AG04450 (cell line): ENCODE results near the gene ATG4D. TPM values are rescaled to one million over a fixed set of nuclear protein-coding genes. Genes with fewer than 3 reads are reported as not detected.

Source experiments
- CTCF ChIA-PET: fragments of 300-600, 350-600 bp; formaldehyde crosslinking; extraction: SDS; loops from one replicate; lab custom pipeline; 2022; ENCODE audit warnings: antibody characterized with exemption, inconsistent platforms; lab: Charles Lee
- POLR2A ChIA-PET: fragments of 350-600 bp; formaldehyde crosslinking; extraction: SDS; loops from one replicate; lab custom pipeline; 2021; ENCODE audit warnings: antibody characterized with exemption, inconsistent platforms; lab: Yijun Ruan, JAX
- DNase-seq: peaks from one replicate; pipeline ENCODE4 v3.0.0-alpha.2; 2011; ENCODE audit warnings: low read depth, low spot score
- H3K27ac ChIP-seq: one replicate; pipeline ENCODE4 v1.5.1; 2012; ENCODE audit warnings: low read depth, low read length, control low read depth
- H3K27me3 ChIP-seq: one replicate; pipeline ENCODE4 v1.6.0; 2012; ENCODE audit warnings: low read length; ENCODE audit not compliant: control insufficient read depth, insufficient read depth
- H3K4me3 ChIP-seq: 2 replicates; pipeline ENCODE4 v1.5.1; 2011; ENCODE audit warnings: mild to moderate bottlenecking, low read depth, low read length, control low read depth
- H3K9me3 ChIP-seq: 2 replicates; pipeline ENCODE4 v1.5.1; 2012; ENCODE audit warnings: low read length; ENCODE audit not compliant: control insufficient read depth, insufficient read depth
- CTCF ChIP-seq: IDR thresholded peaks from 2 replicates; pipeline ENCODE4 v1.5.1; 2011; ENCODE audit warnings: low read depth, low read length, control low read depth, inconsistent platforms
- polyA plus RNA-seq: library from polyadenylated mRNA; depleted of rRNA; stranded (reverse); fragments of >200 nt; gene quantifications from 2 replicates; pipeline ENCODE4 v1.2.3, GENCODE V29; 2011

The ATG4D gene
- polyA plus RNA-seq, 1 experiment = 4.6 TPM

GRCh38 chr19:10543059-10543419, 665 bp upstream of the ATG4D start:
- CTCF ChIA-PET = interaction anchor here (0.5 to 1.1 kb wide), 3 partner anchors 17 to 102 kb away, joined by 3 read pairs; no protein-coding TSS in a partner anchor
- no peak overlapping the region for H3K27ac ChIP-seq
- no peaks in the 10 kb centered on the region; the same call in 1 of the 2 replicates for H3K9me3 ChIP-seq
- TF ChIP-seq CTCF = no peak
- DNase-seq = no peak
- POLR2A ChIA-PET = no interaction called here
- H3K27me3 ChIP-seq = no peaks in the 10 kb centered on the region
- no peak overlapping the region; the same call in 1 of the 2 replicates for H3K4me3 ChIP-seq

GRCh38 chr19:10544242-10544752, 593 bp downstream of the ATG4D start:
- no peak for DNase-seq
- Histone ChIP-seq H3K27me3 (no peaks in the 10 kb centered on the region), H3K27ac (no peak overlapping the region), H3K4me3 (peak overlapping the region; percentile 80), H3K9me3 (no peaks in the 10 kb centered on the region; the same call in 1 of the 2 replicates)
- ChIA-PET CTCF (no interaction called here), POLR2A (no interaction called here)
- TF ChIP-seq CTCF = no peak

GRCh38 chr19:10544753-10545251, 1.1 kb downstream of the ATG4D start:
- no peak for TF ChIP-seq CTCF
- Histone ChIP-seq H3K4me3 (peak overlapping the region; percentile 80), H3K27ac (no peak overlapping the region), H3K9me3 (no peaks in the 10 kb centered on the region; the same call in 1 of the 2 replicates), H3K27me3 (no peaks in the 10 kb centered on the region)
- no peak for DNase-seq
- ChIA-PET POLR2A (no interaction called here), CTCF (interaction anchor here (0.5 kb wide), 1 partner anchor 63 kb away, joined by 3 read pairs; no protein-coding TSS in a partner anchor)

- no peak overlapping the region for H3K4me3 ChIP-seq
- no peak overlapping the region for H3K27ac ChIP-seq
- ChIA-PET CTCF (interaction anchor here (0.7 kb wide), 1 partner anchor 121 kb away, joined by 3 read pairs; no protein-coding TSS in a partner anchor), POLR2A (no interaction called here)
- DNase-seq = no peak
- no peaks in the 10 kb centered on the region; the same call in 1 of the 2 replicates for H3K9me3 ChIP-seq
- no peaks in the 10 kb centered on the region for H3K27me3 ChIP-seq
- no peak for TF ChIP-seq CTCF
Measured at GRCh38 chr19:10546817-10547216, 3.1 kb downstream of the ATG4D start.

GRCh38 chr19:10548746-10549276, 5.1 kb downstream of the ATG4D start:
- Histone ChIP-seq H3K4me3 (no peak overlapping the region), H3K27me3 (no peaks in the 10 kb centered on the region), H3K9me3 (peaks cover 9% of the 10 kb centered on the region), H3K27ac (no peak overlapping the region)
- DNase-seq = no peak
- TF ChIP-seq CTCF = no peak
- ChIA-PET POLR2A (no interaction called here), CTCF (interaction anchor here (0.8 kb wide), 1 partner anchor 15 kb away, joined by 3 read pairs; no protein-coding TSS in a partner anchor)
